Fibroblast of skin of back (primary cell): ENCODE results near the gene SH3TC2.
A peak's percentile ranks its signal among the peaks of the same experiment; 100 is the strongest.

ENCODE experiments used
- DNase-seq: peaks from one replicate; pipeline ENCODE4 v3.0.0-alpha.2; 2013

SH3TC2 gene

DNA sequence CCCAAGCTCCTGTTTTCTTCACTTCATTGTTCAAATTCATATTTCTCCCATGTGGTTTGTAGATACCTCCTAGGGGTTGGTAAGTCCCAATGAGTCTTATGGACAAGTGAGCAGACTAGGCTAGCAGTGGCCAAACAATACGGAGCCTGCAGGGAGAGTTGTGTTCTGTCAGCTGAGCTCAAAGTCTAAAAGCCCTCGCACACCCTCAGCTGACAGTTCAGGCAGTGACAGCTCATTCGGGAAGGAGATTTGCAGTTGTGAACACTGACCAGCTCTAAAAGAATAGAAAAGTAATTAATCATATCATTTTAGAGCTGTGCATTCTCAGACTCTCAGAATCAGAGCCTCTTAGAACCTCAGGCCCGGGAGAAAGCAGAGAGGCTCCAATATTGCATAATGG is 95.1 kb downstream of the SH3TC2 start:
- DNase-seq: no peak

DNA sequence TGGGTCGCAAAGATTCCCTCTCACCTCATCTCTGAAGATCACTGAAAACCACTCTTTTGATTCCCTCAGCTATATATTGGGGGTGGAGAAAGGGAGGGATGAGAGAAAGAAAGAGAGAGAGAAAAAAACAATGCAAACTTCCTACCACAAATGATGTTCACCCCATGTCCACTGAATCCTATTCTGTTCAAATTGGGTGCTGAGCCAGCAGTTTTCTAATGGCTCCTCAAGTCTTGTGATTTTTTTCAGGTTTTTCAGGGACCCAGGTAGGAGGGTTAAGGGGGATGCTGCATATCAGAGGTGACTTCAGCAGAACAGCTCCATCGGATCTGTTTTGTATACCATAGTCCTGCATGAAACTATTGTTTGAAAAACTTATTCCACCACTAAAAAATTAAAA is 95.9 kb downstream of the SH3TC2 start:
- no peak for DNase-seq

DNA sequence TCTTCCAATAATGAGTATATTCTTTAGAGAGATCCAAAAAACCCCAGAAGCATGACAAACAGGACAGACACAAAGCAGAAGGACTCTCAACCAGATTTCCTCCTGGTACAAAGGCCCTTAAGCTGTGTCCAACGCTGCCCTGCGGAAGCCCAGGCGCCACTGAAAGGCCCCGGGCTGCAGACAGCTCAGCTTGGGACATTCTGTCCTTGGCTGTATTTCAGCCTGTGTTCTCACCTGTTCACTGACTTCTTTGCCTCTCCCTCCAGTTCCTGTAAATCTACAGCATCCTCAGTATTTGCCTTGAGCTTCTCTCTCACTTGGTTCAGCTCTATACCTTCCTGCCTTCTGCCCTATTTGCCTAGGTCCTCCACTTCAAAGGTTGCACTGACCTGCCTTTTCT is 96.5 kb downstream of the SH3TC2 start:
- no peak for DNase-seq

DNA sequence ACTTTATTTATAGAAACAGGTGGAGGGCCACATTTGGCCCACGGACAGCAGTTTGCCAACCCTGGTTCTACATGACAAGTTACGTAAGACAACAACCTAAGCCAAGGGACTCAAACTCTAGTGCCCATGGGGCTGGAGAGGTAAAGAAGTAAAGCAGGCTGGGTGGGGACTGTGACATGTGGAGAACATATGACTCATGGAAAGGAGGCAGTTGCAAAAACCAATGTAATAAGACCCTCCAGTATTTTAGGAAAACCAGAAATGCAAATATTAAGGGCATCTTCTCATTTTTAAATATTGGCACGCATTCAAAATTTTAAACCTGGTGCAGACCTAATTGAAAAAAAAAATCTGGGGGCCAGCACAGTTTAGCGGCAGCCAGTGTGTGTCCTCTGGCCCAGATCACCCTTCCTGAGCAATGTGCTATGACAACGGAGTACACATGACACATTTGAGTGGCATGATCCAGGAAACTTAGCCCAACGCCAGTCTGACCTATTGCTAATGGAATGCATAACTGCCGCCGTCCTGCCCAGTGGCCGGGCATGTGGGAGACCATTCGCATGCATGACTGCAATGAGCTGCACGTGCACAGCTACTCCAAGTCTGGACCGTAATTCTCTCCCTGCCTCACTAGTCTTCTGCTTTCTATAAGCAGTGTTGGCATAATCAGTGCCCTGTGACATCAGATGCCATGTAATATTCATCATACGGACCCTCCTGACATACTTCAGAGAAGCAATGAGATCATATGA is 97.2 kb downstream of the SH3TC2 start:
- DNase-seq: peak; percentile 99

DNA sequence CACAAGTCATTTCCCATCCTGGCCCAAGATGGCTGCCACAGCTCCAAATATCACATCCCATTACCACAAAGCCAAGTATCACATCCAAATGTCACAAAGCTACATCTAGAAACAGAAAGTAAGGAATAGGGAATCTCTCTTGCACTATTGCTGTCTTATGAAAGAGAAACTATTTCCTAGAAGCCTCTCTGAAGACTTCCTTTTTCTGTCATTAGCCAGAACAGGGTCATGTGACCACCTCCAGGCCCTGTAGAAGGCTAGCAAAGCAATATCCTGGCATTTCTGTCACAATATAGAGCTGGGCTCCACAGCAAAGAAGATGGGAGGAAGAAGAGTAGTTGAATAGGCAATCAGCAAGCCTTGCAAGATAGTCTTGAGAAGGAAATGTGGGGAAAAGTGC is 99.2 kb downstream of the SH3TC2 start:
- DNase-seq: no peak

DNA sequence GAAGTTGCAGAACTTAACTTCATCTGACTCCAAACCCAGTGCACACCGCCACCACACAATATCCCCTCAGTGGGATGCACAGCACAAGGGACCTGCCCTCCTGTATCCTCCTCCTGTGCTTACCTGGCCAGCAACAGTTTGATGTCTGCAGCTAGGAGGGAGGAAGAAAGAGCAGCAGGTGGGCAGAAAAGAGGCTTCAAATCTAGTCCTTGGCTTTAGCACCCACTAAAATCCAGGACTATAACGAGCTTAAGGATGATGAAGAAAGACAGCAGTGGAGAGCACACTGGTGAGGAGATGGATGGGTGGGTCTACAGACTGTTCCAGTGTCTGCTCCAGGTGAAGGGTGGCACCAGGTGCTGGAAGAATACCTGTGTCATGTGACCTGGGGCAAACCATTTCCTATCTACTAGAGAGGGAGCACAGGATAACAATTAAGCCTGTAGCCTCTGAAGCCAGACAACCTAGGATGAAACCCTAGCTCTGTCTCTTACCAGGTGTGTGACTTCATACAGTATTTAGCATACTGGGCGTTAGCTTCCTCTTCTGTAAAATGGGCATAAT is 100.0 kb downstream of the SH3TC2 start:
- DNase-seq: no peak

DNA sequence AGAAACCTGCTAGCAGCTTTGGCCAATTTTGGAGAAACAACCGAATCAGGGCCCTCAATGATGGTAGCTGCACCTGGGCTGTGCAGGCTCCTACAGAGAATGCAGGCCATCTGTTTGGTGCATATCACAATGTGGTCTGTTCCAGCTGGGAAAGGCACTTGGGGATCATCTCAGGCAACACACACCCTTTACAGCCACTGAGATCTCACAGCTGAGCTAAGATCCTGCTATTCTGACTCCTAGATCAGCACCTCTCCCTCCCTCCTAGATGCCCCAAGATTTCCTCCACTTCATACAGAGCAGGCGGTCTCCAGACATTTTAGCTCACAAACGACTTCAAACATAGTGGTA is 100.7 kb downstream of the SH3TC2 start:
- DNase-seq: no peak

DNA sequence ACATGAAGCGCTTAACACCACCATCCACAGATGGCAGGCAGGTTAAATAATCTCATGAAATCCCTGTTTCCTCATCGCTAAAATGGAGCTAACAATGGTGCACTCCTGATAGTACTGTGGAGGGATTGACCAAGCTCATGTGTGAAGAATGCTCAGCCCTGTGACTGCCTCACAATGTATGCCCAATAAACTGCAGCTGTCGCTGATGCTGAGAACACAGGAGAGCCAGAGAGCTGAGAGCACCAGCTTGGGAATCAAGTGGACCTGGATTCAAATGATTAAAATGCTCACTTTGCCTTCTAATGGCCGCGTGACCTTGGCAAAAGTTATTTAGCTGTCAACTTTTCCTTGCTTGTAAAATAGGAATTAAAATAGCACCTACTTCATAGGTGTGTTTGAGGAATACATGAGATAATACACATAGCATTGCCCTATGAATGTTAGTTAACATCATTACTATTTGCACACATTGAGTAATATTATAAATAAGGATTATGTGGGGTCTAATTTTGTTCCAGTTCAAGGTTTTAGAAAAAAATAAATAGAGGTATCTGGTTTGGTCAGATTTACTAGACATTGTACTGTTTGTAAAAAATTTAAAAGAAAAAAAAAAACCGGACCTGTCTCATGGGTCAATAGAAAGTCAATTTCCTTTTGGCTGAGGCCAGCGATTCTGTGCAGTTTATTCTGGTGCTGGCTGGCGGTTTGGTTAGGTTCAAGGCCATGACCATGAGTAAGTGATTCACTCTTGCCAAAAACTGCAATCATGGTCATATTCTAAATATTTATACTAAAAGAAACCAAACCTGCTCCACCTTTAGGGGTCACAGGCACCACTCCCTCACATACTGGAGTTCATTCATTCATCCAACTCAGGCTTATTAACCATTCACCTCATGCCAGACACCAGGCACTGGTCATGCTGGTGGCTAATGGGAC is 101.3 kb downstream of the SH3TC2 start:
- DNase-seq: no peak

DNA sequence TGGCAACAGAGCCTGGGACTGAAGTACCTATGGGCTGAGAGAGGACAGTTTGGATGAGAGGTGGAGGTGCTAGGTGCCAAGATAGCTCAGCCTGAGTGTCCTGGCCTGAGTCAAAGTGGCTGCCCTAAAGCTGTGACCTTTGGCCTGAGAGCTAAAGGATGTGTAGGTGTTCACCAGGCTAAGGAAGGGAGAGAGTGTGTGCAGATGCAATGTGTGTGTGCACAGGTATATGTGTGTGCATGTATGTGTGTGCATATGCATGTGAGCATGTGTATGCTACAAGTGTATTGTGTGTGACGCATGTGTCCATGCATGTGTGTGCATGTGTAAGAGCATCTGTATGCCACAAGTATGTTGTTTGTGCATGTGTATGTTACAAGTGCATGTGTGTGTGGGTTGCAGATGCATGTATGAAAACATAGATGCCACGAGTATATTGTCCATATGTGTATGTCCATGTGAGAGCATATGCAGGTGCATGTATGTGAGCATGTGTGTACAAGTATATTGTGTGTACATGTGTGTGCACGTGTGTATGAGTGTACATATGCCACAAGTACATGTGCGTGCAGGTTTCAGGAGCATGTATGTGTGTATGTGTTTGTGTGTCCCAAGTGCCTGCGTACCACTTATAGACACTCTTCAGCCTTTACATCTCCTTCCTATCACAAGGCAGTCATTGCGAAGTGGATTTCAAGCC is 102.6 kb downstream of the SH3TC2 start:
- no peak for DNase-seq

DNA sequence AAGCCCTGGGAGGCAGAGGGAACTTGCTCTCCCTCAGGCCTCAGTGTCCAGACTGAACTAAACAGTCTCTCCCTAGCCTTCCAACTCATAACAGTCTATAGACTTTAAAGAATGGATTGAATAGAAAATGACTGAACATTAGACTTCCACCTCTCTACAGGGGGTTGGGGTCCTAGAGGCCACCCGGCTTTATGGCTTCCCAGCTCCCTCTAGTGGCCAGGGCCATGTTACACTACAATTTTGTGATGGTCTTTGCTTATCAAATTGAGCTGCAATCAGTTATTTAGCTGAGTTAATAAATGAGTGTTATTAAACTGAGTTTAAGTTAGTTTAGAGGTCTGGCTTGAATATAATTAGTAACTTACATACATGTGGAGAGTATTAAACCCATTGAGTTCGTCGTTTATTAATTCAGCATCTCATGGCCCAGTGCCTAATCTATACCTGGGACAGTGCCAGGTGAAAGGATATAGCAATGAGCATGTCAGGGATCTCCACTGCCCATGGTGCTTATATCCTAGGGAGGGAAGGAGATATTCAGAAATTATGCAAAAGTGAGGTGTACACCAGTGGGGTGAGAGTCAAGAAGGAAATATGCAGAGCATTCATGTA is 105.2 kb downstream of the SH3TC2 start:
- peak; percentile 46 for DNase-seq

DNA sequence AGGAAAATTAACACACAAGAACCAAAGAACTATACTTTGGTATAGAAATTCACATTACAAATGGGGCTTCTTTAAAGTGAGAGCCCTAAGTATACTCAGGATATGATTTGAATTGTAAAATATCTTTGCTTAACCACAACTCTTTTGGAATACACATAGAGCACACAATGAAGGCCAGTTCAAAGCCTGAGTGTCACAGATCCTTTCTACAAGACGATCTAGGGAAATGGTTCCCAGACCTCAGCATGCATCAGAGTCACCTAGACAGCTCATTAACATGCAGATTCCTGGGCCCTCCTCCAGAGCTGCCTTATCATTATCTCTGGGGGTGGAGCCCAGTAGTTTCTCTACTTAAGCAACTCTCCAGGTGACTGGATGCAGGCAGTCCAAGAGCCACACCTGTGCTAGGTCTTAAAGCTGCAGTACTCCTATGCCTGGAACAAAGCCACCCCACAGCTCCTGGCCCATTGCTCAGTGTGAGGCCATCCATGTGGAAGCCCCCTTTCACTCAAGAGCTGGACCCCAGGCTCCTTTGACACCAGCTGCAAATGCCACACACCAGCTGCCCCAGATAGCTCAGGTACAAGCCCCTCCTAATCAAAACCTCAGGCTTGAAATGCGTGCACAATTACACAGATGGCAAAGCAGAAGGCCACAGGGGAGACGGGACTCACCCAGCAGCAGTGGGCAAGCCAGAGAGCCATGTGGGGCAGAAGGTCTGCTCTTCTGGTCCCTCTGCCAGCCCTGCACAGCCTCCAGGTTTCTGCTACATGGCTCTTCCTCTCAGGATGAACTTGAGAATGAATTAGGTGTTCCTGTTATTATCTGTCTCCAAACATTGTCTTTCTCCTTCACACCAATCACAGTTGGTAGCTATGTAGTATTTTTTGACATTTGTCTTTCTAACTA is 106.1 kb downstream of the SH3TC2 start:
- DNase-seq: no peak
